K562 (cell line): ENCODE results near the gene FLOT2. TPM values are rescaled to one million over a fixed set of nuclear protein-coding genes. Genes with fewer than 3 reads are reported as not detected.

Source experiments
- DDX20 ChIP-seq: fragments of 450-650 bp; IDR thresholded peaks from 2 replicates; pipeline ENCODE4 v1.6.1; 2016; ENCODE audit warnings: missing genetic modification characterization, low read depth, mild to moderate bottlenecking, missing compliant biosample characterization, moderate library complexity
- EZH2 ChIP-seq: IDR thresholded peaks from 2 replicates; pipeline ENCODE4 v1.6.1; 2012; ENCODE audit warnings: low read depth, mild to moderate bottlenecking, inconsistent platforms, low read length, borderline replicate concordance
- GATA2 ChIP-seq: sonication (generic); formaldehyde crosslinking; IDR thresholded peaks from 2 replicates; pipeline ENCODE4 v1.4.0; 2020; ENCODE audit warnings: mild to moderate bottlenecking, missing genetic modification reagents
- HDAC2 ChIP-seq: fragments of 450-650 bp; IDR thresholded peaks from 2 replicates; pipeline ENCODE4 v1.6.1; 2016; ENCODE audit warnings: mild to moderate bottlenecking
- HDAC6 ChIP-seq: IDR thresholded peaks from 2 replicates; pipeline ENCODE4 v1.6.1; 2012; ENCODE audit warnings: low read depth, mild to moderate bottlenecking, control low read depth, inconsistent platforms, low read length, moderate library complexity
- HDGF ChIP-seq: fragments of 450-650 bp; IDR thresholded peaks from 2 replicates; pipeline ENCODE4 v1.6.1; 2016
- JUN ChIP-seq, 2 experiments: sonication (generic) in 1 of 2; formaldehyde crosslinking in 1 of 2; IDR thresholded peaks; 2 replicates each; pipeline versions ENCODE4 v1.6.1 to v1.8.0; 2012 to 2022; ENCODE audit warnings: borderline replicate concordance in 2 of 2, mild to moderate bottlenecking in 2 of 2, improper control_type of control experiment in 1 of 2, low read depth in 1 of 2, low read length in 1 of 2, missing genetic modification reagents in 1 of 2
- JUND ChIP-seq, 2 experiments: IDR thresholded peaks; 2 replicates in 1 of 2; 3 replicates in 1 of 2; pipeline ENCODE4 v1.6.1; 2011; ENCODE audit warnings: borderline replicate concordance in 2 of 2, low read depth in 2 of 2, low read length in 2 of 2, improper control_type of control experiment in 1 of 2, missing biosample characterization in 1 of 2, missing genetic modification characterization in 1 of 2, missing genetic modification reagents in 1 of 2
- MYNN ChIP-seq, 2 experiments: sonication (generic); formaldehyde crosslinking in 1 of 2; IDR thresholded peaks; 2 replicates each; pipeline versions ENCODE4 v1.5.0 to v1.6.1; 2016 to 2020; ENCODE audit warnings: antibody characterized with exemption in 1 of 2, missing genetic modification reagents in 1 of 2
- PHTF2 ChIP-seq: fragments of 250-450 bp; sonication (Bioruptor Pico); IDR thresholded peaks from 2 replicates; pipeline ENCODE4 v1.5.0; 2021; ENCODE audit warnings: mild to moderate bottlenecking
- POLR3A ChIP-seq: IDR thresholded peaks from 2 replicates; pipeline ENCODE4 v1.6.1; 2011; ENCODE audit warnings: borderline replicate concordance, mild to moderate bottlenecking, moderate library complexity; ENCODE audit not compliant: insufficient read length, insufficient read depth; ENCODE audit errors: extremely low read depth
- RAD21 ChIP-seq, 2 experiments: fragments of 250-450 bp in 1 of 2; fragments of 450-650 bp in 1 of 2; sonication (Bioruptor Pico) in 1 of 2; formaldehyde crosslinking in 1 of 2; IDR thresholded peaks in 1 of 2; conservative IDR thresholded peaks in 1 of 2; 2 replicates each; pipeline versions ENCODE4 v1.4.0 to v1.8.0; 2020 to 2022; ENCODE audit warnings: mild to moderate bottlenecking in 2 of 2, moderate library complexity in 1 of 2
- RAD51 ChIP-seq: fragments of 450-650 bp; IDR thresholded peaks from 2 replicates; pipeline ENCODE4 v1.7.1; 2016; ENCODE audit warnings: low read depth, mild to moderate bottlenecking, borderline replicate concordance
- RBM14 ChIP-seq: fragments of 200-400 bp; formaldehyde crosslinking; IDR thresholded peaks from 2 replicates; pipeline ENCODE4 v1.6.1; 2018; ENCODE audit warnings: low read depth, mild to moderate bottlenecking, low read length, moderate library complexity, borderline replicate concordance; ENCODE audit not compliant: insufficient read depth
- RBM15 ChIP-seq: fragments of 200-400 bp; formaldehyde crosslinking; IDR thresholded peaks from 2 replicates; pipeline ENCODE4 v1.6.1; 2018; ENCODE audit warnings: mild to moderate bottlenecking, low read length, moderate library complexity; ENCODE audit not compliant: insufficient read depth
- SRF ChIP-seq, 2 experiments: fragments of 250-450, 450-650 bp in 1 of 2; sonication (Bioruptor Pico) in 1 of 2; sonication (generic) in 1 of 2; formaldehyde crosslinking; IDR thresholded peaks; 2 replicates each; pipeline versions ENCODE4 v1.5.0 to v1.5.1; 2020 to 2022; ENCODE audit warnings: mild to moderate bottlenecking in 1 of 2, missing genetic modification reagents in 1 of 2
- STAT5A ChIP-seq: IDR thresholded peaks from 2 replicates; pipeline ENCODE4 v1.6.1; 2012; ENCODE audit warnings: low read length, inconsistent platforms, borderline replicate concordance
- STAT5B ChIP-seq: fragments of 250-450 bp; sonication (Bioruptor Pico); IDR thresholded peaks from 2 replicates; pipeline ENCODE4 v1.8.0; 2021; ENCODE audit warnings: mild to moderate bottlenecking, inconsistent platforms
- TCF7L2 ChIP-seq: fragments of 150-350 bp; IDR thresholded peaks from 2 replicates; pipeline ENCODE4 v1.6.1; 2016; ENCODE audit warnings: low read depth, mild to moderate bottlenecking, low read length, moderate library complexity
- U2AF1 ChIP-seq: fragments of 200-400 bp; formaldehyde crosslinking; optimal IDR thresholded peaks from 2 replicates; pipeline ENCODE3; 2017; ENCODE audit warnings: mild to moderate bottlenecking, low read depth, low read length, moderate library complexity
- WHSC1 ChIP-seq: IDR thresholded peaks from one replicate; pipeline ENCODE4 v1.6.1; 2012; ENCODE audit warnings: low read length, control low read depth, inconsistent platforms
- ZNF23 ChIP-seq: fragments of 250-450 bp; sonication (Bioruptor Pico); IDR thresholded peaks from 2 replicates; pipeline ENCODE4 v1.4.0; 2020; ENCODE audit warnings: mild to moderate bottlenecking
- ZNF408 ChIP-seq: fragments of 250-450 bp; sonication (Bioruptor Pico); IDR thresholded peaks from 2 replicates; pipeline ENCODE4 v1.4.0; 2020; ENCODE audit warnings: low read depth, mild to moderate bottlenecking, moderate library complexity
- ZNF41 ChIP-seq: fragments of 250-450 bp; sonication (Bioruptor Pico); conservative IDR thresholded peaks from 2 replicates; pipeline ENCODE4 v1.4.0; 2020; ENCODE audit warnings: mild to moderate bottlenecking
- ZNF561 ChIP-seq: fragments of 450-650 bp; formaldehyde crosslinking; conservative IDR thresholded peaks from 2 replicates; pipeline ENCODE4 v1.4.0; 2020; ENCODE audit warnings: mild to moderate bottlenecking, moderate library complexity
- ZNF79 ChIP-seq: fragments of 250-450 bp; sonication (Bioruptor Pico); IDR thresholded peaks from 2 replicates; pipeline ENCODE4 v1.4.0; 2020; ENCODE audit warnings: low read depth, mild to moderate bottlenecking, moderate library complexity
- polyA plus RNA-seq, 8 experiments: library from polyadenylated mRNA; depleted of rRNA in 4 of 8; stranded (reverse) in 5 of 8; unstranded in 3 of 8; fragments of >200 nt; fragmentation: Nextera tagmentation in 2 of 8; fragmentation: Illumina TruSeq in 1 of 8; extraction: Ambion mirVana in 2 of 8; extraction: Trizol in 1 of 8; gene quantifications; 2 replicates each; pipeline versions ENCODE4 v1.2.1 to v1.2.3, GENCODE V29; 2011 to 2014; ENCODE audit warnings: inconsistent platforms in 1 of 8, missing spikeins in 1 of 8
- total RNA-seq, 7 experiments: library from RNA; depleted of rRNA in 6 of 7; stranded (reverse); fragments of >200 nt in 6 of 7; fragmentation: Illumina TruSeq in 2 of 7; extraction: Trizol in 2 of 7; gene quantifications; 2 replicates each; pipeline versions ENCODE4 v1.2.1 to v1.2.3, GENCODE V29; 2011 to 2021; ENCODE audit warnings: low replicate concordance in 1 of 7
- TF ChIP-seq, protein P1 (sequence below): fragments of 250-450 bp; sonication (Bioruptor Pico); IDR thresholded peaks from 2 replicates; pipeline ENCODE4 v1.8.0; 2022; ENCODE audit warnings: moderate library complexity, mild to moderate bottlenecking, inconsistent platforms

The FLOT2 gene
- total and polyA plus RNA-seq, 9 of the 15 experiments (the other 6 are each of a cell fraction or from before 2014, with no cell fraction given), result 17.5 to 138 (median 41.7) TPM

DNA sequence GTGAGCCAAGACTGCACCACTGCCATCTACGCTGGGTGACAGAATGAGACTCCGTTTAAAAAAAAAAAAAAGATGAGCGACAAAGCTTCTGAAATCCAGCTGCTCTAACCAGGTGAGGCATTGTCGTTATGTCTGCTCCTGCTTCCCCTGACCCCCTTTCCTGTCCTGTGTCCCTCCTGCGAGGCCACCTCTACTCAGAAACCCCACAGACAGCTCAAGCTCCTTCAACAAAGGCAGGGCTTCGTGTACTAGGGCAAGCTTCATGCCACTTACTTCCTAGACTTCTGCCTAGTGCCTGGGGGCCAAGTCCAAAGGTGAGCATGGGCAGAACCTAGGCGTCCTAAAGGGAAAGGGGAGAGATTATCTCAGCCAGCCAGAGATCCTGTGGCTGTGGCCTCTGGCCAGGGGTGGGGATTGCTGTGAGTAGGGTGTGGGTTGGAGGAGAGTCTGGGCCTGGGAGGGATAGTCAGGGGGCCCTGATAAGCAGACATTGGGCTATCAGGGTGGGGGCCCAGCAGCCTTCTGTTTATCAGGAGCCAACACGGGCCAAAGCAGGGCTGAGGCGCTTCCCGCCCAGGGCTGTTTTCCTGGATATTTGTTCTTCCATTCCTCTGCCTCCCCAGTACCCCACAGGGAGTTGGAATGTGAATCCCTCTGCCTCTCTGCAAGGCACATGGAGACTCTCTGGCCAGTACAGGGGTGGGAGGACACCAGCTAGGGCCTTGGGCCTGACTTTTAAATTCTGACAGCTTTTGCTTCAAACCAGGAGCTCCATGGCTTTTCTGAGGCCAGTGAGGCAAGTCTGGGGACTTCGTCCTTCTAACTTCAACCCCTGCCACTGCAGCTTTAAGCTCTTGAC is 32.3 kb downstream of the FLOT2 start (continued):
- peak; percentile 84; the same call in 1 of the 2 replicates for TF ChIP-seq MYNN (IDR thresholded peaks at IDR 0.05)
- no peak for TF ChIP-seq MYNN (CRISPR knock-in tag; IDR thresholded peaks at IDR 0.05)
- peak; percentile 85 for TF ChIP-seq JUND (IDR thresholded peaks at IDR 0.05; ENCODE audit: borderline replicate concordance, low read depth, low read length)
- 0 out of 3 replicates have a peak, but pooled peaks have one; percentile 59 for TF ChIP-seq JUND (tag; IDR thresholded peaks at IDR 0.05; ENCODE audit: borderline replicate concordance, low read depth, low read length)
- TF ChIP-seq EZH2, result peak; percentile 84; the same call in 1 of the 2 replicates
- TF ChIP-seq POLR3A, result no peak
- TF ChIP-seq GATA2 (CRISPR knock-in tag), result peak; percentile 100
- TF ChIP-seq STAT5B (CRISPR knock-in tag), result no peak
- TF ChIP-seq HDAC2, result peak; percentile 98
- TF ChIP-seq ZNF408 (CRISPR knock-in tag), result no peak
- no peak; the same call in 1 of the 2 replicates for TF ChIP-seq ZNF79 (CRISPR knock-in tag)
- TF ChIP-seq, protein P1, sequence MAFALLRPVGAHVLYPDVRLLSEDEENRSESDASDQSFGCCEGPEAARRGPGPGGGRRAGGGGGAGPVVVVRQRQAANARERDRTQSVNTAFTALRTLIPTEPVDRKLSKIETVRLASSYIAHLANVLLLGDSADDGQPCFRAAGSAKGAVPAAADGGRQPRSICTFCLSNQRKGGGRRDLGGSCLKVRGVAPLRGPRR (CRISPR knock-in tag), result peak; percentile 54
- TF ChIP-seq RAD21 (CRISPR knock-in tag; conservative IDR thresholded peaks at IDR 0.05 in 1 of 2, IDR thresholded peaks at IDR 0.05 in 1 of 2), result peak in 1 of 2 experiments; percentile 25; a peak in 3 of 4 replicates
- no peak for TF ChIP-seq RBM14
- TF ChIP-seq JUN (IDR thresholded peaks at IDR 0.05; ENCODE audit: borderline replicate concordance, low read depth, low read length), result peak; percentile 81
- TF ChIP-seq JUN (CRISPR knock-in tag; IDR thresholded peaks at IDR 0.05; ENCODE audit: borderline replicate concordance), result no peak
- no peak for TF ChIP-seq HDAC6
- peak; percentile 53; the same call in 1 of the 2 replicates for TF ChIP-seq RAD51
- TF ChIP-seq SRF (CRISPR knock-in tag; IDR thresholded peaks at IDR 0.05), result no peak; a peak in 1 of 4 replicates
- TF ChIP-seq HDGF, result peak; percentile 72
- TF ChIP-seq DDX20, result no peak; the same call in 1 of the 2 replicates
- peak; percentile 99 for TF ChIP-seq STAT5A
- TF ChIP-seq WHSC1, result peak; percentile 10
- TF ChIP-seq ZNF23, result no peak
- TF ChIP-seq ZNF41 (CRISPR knock-in tag), result 0 out of 2 replicates have a peak, but pooled peaks have one; percentile 43
- TF ChIP-seq RBM15, result no peak
- TF ChIP-seq ZNF561 (CRISPR knock-in tag), result no peak
- TF ChIP-seq PHTF2, result 0 out of 2 replicates have a peak, but pooled peaks have one; percentile 68
- no peak for TF ChIP-seq U2AF1
- no peak for TF ChIP-seq TCF7L2
